H1 (cell line): Measurements from ENCODE around the gene ACTA2. TPM values are rescaled to one million over a fixed set of nuclear protein-coding genes. Genes with fewer than 3 reads are reported as not detected.

Source experiments
- EZH2 ChIP-seq: fragments of 200-600 bp; sonication (generic); IDR thresholded peaks from 2 replicates; pipeline ENCODE4 v1.7.1; 2012; ENCODE audit warnings: low read depth, mild to moderate bottlenecking, moderate library complexity, low read length, inconsistent platforms; ENCODE audit not compliant: severe bottlenecking
- JUN ChIP-seq: IDR thresholded peaks from 2 replicates; pipeline ENCODE4 v1.6.1; 2011; ENCODE audit warnings: low read depth, mild to moderate bottlenecking, improper control_type of control experiment, low read length
- NRF1 ChIP-seq: IDR thresholded peaks from 2 replicates; pipeline ENCODE4 v1.6.1; 2011; ENCODE audit warnings: mild to moderate bottlenecking, low read depth, low read length, improper control_type of control experiment
- RBBP5 ChIP-seq: IDR thresholded peaks from 2 replicates; pipeline ENCODE4 v1.7.1; 2012; ENCODE audit warnings: low read depth, mild to moderate bottlenecking, inconsistent platforms, low read length, moderate library complexity, borderline replicate concordance
- SIX5 ChIP-seq: IDR thresholded peaks from 2 replicates; pipeline ENCODE4 v1.6.1; 2011; ENCODE audit warnings: mild to moderate bottlenecking, low read depth, low read length
- SP1 ChIP-seq: IDR thresholded peaks from 2 replicates; pipeline ENCODE4 v1.6.1; 2011; ENCODE audit warnings: low read depth, low read length
- TBP ChIP-seq: IDR thresholded peaks from 2 replicates; pipeline ENCODE4 v1.6.1; 2011; ENCODE audit warnings: low read depth, low read length, improper control_type of control experiment
- YY1 ChIP-seq: IDR thresholded peaks from 2 replicates; pipeline ENCODE4 v1.6.1; 2011; ENCODE audit warnings: low read depth, mild to moderate bottlenecking, low read length
- polyA plus RNA-seq, 7 experiments: library from polyadenylated mRNA; depleted of rRNA in 3 of 7; stranded (reverse) in 5 of 7; unstranded in 2 of 7; fragments of >200 nt in 5 of 7; fragments of 200-250 nt in 2 of 7; gene quantifications; 1 replicate in 5 of 7; 2 replicates in 1 of 7; 4 replicates in 1 of 7; pipeline versions ENCODE4 v1.2.1 to v1.2.3, GENCODE V29; 2011 to 2013; ENCODE audit warnings: missing spikeins in 2 of 7, mixed read lengths in 2 of 7
- total RNA-seq: library from RNA; stranded (reverse); fragmentation: NEBNext Ultra II Directional; extraction: Animal tissue kit (Norgen Biotek cat#: 25700); gene quantifications from 2 replicates; pipeline ENCODE4 v1.2.1, GENCODE V29; 2021
- TF ChIP-seq, protein P1 (sequence below): fragments of 300-600 bp; sonication (generic); IDR thresholded peaks from 2 replicates; pipeline ENCODE4 v1.7.1; 2012; ENCODE audit warnings: low read length, moderate library complexity, mild to moderate bottlenecking, inconsistent platforms; ENCODE audit not compliant: insufficient replicate concordance
- TF ChIP-seq, protein P2 (sequence below): IDR thresholded peaks from 2 replicates; pipeline ENCODE4 v1.6.1; 2012; ENCODE audit warnings: low read length, inconsistent platforms

ACTA2 gene
- total and polyA plus RNA-seq, 2 of the 8 experiments (the other 6 are each of a cell fraction or from before 2014, with no cell fraction given) = 3.5 to 8.9 TPM

DNA sequence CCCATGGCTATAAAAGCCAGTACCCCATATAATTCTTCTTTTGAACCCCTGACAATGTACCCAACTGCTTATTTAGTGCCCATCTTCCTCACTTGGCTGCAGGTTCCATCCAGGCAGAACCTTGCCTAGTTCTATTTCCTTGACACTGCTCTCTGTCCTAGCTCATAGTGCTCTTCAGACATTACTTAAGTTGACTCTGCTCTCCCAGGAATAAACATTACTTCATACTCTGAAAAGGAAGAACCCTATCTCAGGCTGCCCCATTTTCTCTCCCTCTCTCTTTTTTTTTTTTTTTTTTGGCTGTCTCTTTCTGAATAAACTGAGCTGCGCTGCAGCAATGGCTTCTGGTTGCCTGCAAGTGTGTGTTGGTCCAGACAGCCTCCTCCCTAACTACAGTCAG is 21.0 kb downstream of the ACTA2 start (continued):
- TF ChIP-seq, protein P1, sequence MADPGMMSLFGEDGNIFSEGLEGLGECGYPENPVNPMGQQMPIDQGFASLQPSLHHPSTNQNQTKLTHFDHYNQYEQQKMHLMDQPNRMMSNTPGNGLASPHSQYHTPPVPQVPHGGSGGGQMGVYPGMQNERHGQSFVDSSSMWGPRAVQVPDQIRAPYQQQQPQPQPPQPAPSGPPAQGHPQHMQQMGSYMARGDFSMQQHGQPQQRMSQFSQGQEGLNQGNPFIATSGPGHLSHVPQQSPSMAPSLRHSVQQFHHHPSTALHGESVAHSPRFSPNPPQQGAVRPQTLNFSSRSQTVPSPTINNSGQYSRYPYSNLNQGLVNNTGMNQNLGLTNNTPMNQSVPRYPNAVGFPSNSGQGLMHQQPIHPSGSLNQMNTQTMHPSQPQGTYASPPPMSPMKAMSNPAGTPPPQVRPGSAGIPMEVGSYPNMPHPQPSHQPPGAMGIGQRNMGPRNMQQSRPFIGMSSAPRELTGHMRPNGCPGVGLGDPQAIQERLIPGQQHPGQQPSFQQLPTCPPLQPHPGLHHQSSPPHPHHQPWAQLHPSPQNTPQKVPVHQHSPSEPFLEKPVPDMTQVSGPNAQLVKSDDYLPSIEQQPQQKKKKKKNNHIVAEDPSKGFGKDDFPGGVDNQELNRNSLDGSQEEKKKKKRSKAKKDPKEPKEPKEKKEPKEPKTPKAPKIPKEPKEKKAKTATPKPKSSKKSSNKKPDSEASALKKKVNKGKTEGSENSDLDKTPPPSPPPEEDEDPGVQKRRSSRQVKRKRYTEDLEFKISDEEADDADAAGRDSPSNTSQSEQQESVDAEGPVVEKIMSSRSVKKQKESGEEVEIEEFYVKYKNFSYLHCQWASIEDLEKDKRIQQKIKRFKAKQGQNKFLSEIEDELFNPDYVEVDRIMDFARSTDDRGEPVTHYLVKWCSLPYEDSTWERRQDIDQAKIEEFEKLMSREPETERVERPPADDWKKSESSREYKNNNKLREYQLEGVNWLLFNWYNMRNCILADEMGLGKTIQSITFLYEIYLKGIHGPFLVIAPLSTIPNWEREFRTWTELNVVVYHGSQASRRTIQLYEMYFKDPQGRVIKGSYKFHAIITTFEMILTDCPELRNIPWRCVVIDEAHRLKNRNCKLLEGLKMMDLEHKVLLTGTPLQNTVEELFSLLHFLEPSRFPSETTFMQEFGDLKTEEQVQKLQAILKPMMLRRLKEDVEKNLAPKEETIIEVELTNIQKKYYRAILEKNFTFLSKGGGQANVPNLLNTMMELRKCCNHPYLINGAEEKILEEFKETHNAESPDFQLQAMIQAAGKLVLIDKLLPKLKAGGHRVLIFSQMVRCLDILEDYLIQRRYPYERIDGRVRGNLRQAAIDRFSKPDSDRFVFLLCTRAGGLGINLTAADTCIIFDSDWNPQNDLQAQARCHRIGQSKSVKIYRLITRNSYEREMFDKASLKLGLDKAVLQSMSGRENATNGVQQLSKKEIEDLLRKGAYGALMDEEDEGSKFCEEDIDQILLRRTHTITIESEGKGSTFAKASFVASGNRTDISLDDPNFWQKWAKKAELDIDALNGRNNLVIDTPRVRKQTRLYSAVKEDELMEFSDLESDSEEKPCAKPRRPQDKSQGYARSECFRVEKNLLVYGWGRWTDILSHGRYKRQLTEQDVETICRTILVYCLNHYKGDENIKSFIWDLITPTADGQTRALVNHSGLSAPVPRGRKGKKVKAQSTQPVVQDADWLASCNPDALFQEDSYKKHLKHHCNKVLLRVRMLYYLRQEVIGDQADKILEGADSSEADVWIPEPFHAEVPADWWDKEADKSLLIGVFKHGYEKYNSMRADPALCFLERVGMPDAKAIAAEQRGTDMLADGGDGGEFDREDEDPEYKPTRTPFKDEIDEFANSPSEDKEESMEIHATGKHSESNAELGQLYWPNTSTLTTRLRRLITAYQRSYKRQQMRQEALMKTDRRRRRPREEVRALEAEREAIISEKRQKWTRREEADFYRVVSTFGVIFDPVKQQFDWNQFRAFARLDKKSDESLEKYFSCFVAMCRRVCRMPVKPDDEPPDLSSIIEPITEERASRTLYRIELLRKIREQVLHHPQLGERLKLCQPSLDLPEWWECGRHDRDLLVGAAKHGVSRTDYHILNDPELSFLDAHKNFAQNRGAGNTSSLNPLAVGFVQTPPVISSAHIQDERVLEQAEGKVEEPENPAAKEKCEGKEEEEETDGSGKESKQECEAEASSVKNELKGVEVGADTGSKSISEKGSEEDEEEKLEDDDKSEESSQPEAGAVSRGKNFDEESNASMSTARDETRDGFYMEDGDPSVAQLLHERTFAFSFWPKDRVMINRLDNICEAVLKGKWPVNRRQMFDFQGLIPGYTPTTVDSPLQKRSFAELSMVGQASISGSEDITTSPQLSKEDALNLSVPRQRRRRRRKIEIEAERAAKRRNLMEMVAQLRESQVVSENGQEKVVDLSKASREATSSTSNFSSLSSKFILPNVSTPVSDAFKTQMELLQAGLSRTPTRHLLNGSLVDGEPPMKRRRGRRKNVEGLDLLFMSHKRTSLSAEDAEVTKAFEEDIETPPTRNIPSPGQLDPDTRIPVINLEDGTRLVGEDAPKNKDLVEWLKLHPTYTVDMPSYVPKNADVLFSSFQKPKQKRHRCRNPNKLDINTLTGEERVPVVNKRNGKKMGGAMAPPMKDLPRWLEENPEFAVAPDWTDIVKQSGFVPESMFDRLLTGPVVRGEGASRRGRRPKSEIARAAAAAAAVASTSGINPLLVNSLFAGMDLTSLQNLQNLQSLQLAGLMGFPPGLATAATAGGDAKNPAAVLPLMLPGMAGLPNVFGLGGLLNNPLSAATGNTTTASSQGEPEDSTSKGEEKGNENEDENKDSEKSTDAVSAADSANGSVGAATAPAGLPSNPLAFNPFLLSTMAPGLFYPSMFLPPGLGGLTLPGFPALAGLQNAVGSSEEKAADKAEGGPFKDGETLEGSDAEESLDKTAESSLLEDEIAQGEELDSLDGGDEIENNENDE = no peak
- TF ChIP-seq SIX5 (no peak), YY1 (no peak), EZH2 (no peak), TBP (no peak), SP1 (no peak), RBBP5 (no peak), JUN (no peak), NRF1 (no peak)
- TF ChIP-seq, protein P2, sequence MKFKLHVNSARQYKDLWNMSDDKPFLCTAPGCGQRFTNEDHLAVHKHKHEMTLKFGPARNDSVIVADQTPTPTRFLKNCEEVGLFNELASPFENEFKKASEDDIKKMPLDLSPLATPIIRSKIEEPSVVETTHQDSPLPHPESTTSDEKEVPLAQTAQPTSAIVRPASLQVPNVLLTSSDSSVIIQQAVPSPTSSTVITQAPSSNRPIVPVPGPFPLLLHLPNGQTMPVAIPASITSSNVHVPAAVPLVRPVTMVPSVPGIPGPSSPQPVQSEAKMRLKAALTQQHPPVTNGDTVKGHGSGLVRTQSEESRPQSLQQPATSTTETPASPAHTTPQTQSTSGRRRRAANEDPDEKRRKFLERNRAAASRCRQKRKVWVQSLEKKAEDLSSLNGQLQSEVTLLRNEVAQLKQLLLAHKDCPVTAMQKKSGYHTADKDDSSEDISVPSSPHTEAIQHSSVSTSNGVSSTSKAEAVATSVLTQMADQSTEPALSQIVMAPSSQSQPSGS = no peak
